Loucy (cell line): ENCODE measurements around the gene IL10RB.

Experiments
- H2AFZ ChIP-seq: fragments of 200-600 bp; sonication (generic); 2 replicates; pipeline ENCODE4 v1.6.0; 2016; ENCODE audit warnings: antibody characterized with exemption, mild to moderate bottlenecking, low read length, moderate library complexity
- H3F3A ChIP-seq: fragments of 200-600 bp; 2 replicates; pipeline ENCODE4 v1.6.0; 2016; ENCODE audit warnings: antibody characterized with exemption, low read depth, mild to moderate bottlenecking
- H3K27me3 ChIP-seq: fragments of 200-600 bp; sonication (generic); 2 replicates; pipeline ENCODE4 v1.6.1; 2014; ENCODE audit warnings: low read length, mild to moderate bottlenecking; ENCODE audit not compliant: insufficient read depth, poor library complexity, severe bottlenecking
- H3K36me3 ChIP-seq: fragments of 200-600 bp; sonication (generic); 2 replicates; pipeline ENCODE4 v1.6.1; 2016; ENCODE audit warnings: low read length; ENCODE audit not compliant: insufficient read depth
- H3K4me1 ChIP-seq: fragments of 200-600 bp; sonication (generic); 2 replicates; pipeline ENCODE4 v1.5.1; 2014; ENCODE audit warnings: low read length, mild to moderate bottlenecking; ENCODE audit not compliant: insufficient read depth, poor library complexity, severe bottlenecking
- H3K4me2 ChIP-seq: fragments of 200-600 bp; sonication (generic); 2 replicates; pipeline ENCODE4 v1.6.0; 2014; ENCODE audit warnings: antibody characterized with exemption, low read length, low read depth, mild to moderate bottlenecking; ENCODE audit not compliant: poor library complexity, severe bottlenecking
- H3K4me3 ChIP-seq: fragments of 200-600 bp; sonication (generic); 2 replicates; pipeline ENCODE4 v1.5.1; 2014; ENCODE audit warnings: low read length, mild to moderate bottlenecking, mixed read lengths; ENCODE audit not compliant: poor library complexity, severe bottlenecking
- H3K79me2 ChIP-seq: fragments of 200-600 bp; sonication (generic); 2 replicates; pipeline ENCODE4 v1.6.1; 2014; ENCODE audit warnings: low read length; ENCODE audit not compliant: insufficient read depth
- H3K9ac ChIP-seq: fragments of 200-600 bp; sonication (generic); 2 replicates; pipeline ENCODE4 v1.6.0; 2014; ENCODE audit warnings: mild to moderate bottlenecking, low read depth, low read length, moderate library complexity; ENCODE audit not compliant: poor library complexity, severe bottlenecking
- H3K9me2 ChIP-seq: fragments of 200-600 bp; sonication (generic); replicated peaks from 2 replicates; pipeline ENCODE4 v1.6.1; 2016; ENCODE audit warnings: low read depth, low read length, mixed read lengths
- H3K9me3 ChIP-seq: fragments of 200-600 bp; sonication (generic); 2 replicates; pipeline ENCODE4 v1.6.1; 2014; ENCODE audit warnings: mild to moderate bottlenecking, antibody characterized with exemption, low read length, low read depth; ENCODE audit not compliant: insufficient read depth
- H4K20me1 ChIP-seq: fragments of 200-600 bp; sonication (generic); 2 replicates; pipeline ENCODE4 v1.6.0; 2014; ENCODE audit warnings: antibody characterized with exemption, low read length, mild to moderate bottlenecking; ENCODE audit not compliant: insufficient read depth, poor library complexity, severe bottlenecking
- CTCF ChIP-seq: fragments of 200-600 bp; sonication (generic); conservative IDR thresholded peaks from 2 replicates; pipeline ENCODE4 v1.5.1; 2014; ENCODE audit warnings: mild to moderate bottlenecking, antibody characterized with exemption, low read length
- EZH2phosphoT487 ChIP-seq: fragments of 200-600 bp; IDR thresholded peaks from 2 replicates; pipeline ENCODE4 v1.6.1; 2018; ENCODE audit warnings: antibody characterized with exemption, mild to moderate bottlenecking, moderate library complexity, borderline replicate concordance

IL10RB gene

GRCh38 chr21:33268737-33269441 is 2.7 kb downstream of the IL10RB start:
- H3K36me3 ChIP-seq = peaks cover 31% of the 10 kb centered on the region; the same call in 1 of the 2 replicates
- H4K20me1 ChIP-seq = peaks cover 10% of the 10 kb centered on the region
- 0 out of 2 replicates have a peak, but pooled peaks cover 6% of the 10 kb centered on the region for H3F3A ChIP-seq
- peaks cover 14% of the 10 kb centered on the region for H3K4me1 ChIP-seq
- H2AFZ ChIP-seq = no peak overlapping the region
- H3K9ac ChIP-seq = no peak overlapping the region
- H3K9me3 ChIP-seq = no peaks in the 10 kb centered on the region
- H3K27me3 ChIP-seq = no peaks in the 10 kb centered on the region
- TF ChIP-seq CTCF = no peak
- no peak overlapping the region for H3K4me3 ChIP-seq
- H3K79me2 ChIP-seq = peaks cover 20% of the 10 kb centered on the region; the same call in 1 of the 2 replicates
- H3K4me2 ChIP-seq = no peak overlapping the region
- H3K9me2 ChIP-seq = no peaks in the 10 kb centered on the region

- peaks cover 14% of the 10 kb centered on the region for H3K4me1 ChIP-seq
Observed at GRCh38 chr21:33270986-33271385, 4.8 kb downstream of the IL10RB start.

GRCh38 chr21:33273044-33273443 is 6.9 kb downstream of the IL10RB start:
- Histone ChIP-seq H4K20me1 (no peaks in the 10 kb centered on the region), H3F3A (0 out of 2 replicates have a peak, but pooled peaks cover 2% of the 10 kb centered on the region), H3K36me3 (peaks cover 9% of the 10 kb centered on the region; the same call in 1 of the 2 replicates), H3K9me2 (no peaks in the 10 kb centered on the region), H3K4me3 (no peak overlapping the region), H3K9ac (no peak overlapping the region), H3K4me2 (no peak overlapping the region), H3K9me3 (no peaks in the 10 kb centered on the region; the same call in 1 of the 2 replicates), H3K27me3 (no peaks in the 10 kb centered on the region), H3K4me1 (peaks cover 11% of the 10 kb centered on the region), H3K79me2 (peaks cover 1% of the 10 kb centered on the region; the same call in 1 of the 2 replicates), H2AFZ (no peak overlapping the region)
- TF ChIP-seq EZH2phosphoT487 (no peak), CTCF (no peak)

More at GRCh38 chr21:33270986-33271385, 4.8 kb downstream of the IL10RB start:
- H4K20me1 ChIP-seq = no peaks in the 10 kb centered on the region
- H3K9me3 ChIP-seq = no peaks in the 10 kb centered on the region; the same call in 1 of the 2 replicates
- TF ChIP-seq CTCF = no peak
- H3K27me3 ChIP-seq = no peaks in the 10 kb centered on the region
- no peak overlapping the region for H3K9ac ChIP-seq
- 0 out of 2 replicates have a peak, but pooled peaks cover 2% of the 10 kb centered on the region for H3F3A ChIP-seq
- H3K4me3 ChIP-seq = no peak overlapping the region
- no peak overlapping the region for H2AFZ ChIP-seq
- H3K79me2 ChIP-seq = peaks cover 7% of the 10 kb centered on the region; the same call in 1 of the 2 replicates
- H3K4me2 ChIP-seq = no peak overlapping the region
- peaks cover 10% of the 10 kb centered on the region; the same call in 1 of the 2 replicates for H3K36me3 ChIP-seq
- no peaks in the 10 kb centered on the region for H3K9me2 ChIP-seq
